GM21723 (cell line): ENCODE measurements around the gene KCNJ5.

Experiments
- ATAC-seq: cut with Tn5 transposase; IDR thresholded peaks from one replicate; pipeline ENCODE4 v1.9.1; 2021; ENCODE audit warnings: mild to moderate bottlenecking, moderate library complexity; ENCODE audit not compliant: unreplicated experiment

KCNJ5 gene

GRCh38 chr11:128893578-128894285 is 2.6 kb downstream of the KCNJ5 start:
- ATAC-seq: peak; percentile 79

- no peak for ATAC-seq
Observed at GRCh38 chr11:128894286-128894681, 3.1 kb downstream of the KCNJ5 start.

- no peak for ATAC-seq
Observed at GRCh38 chr11:128894685-128895084, 3.5 kb downstream of the KCNJ5 start.

GRCh38 chr11:128895526-128895925 is 4.4 kb downstream of the KCNJ5 start:
- ATAC-seq: no peak

GRCh38 chr11:128896356-128896755 is 5.2 kb downstream of the KCNJ5 start:
- no peak for ATAC-seq

- ATAC-seq: no peak
Observed at GRCh38 chr11:128897826-128898225, 6.7 kb downstream of the KCNJ5 start.

GRCh38 chr11:128898580-128899344 is 7.6 kb downstream of the KCNJ5 start:
- ATAC-seq: no peak

- ATAC-seq: no peak
Observed at GRCh38 chr11:128900468-128900867, 9.3 kb downstream of the KCNJ5 start.

GRCh38 chr11:128901653-128902514 is 10.7 kb downstream of the KCNJ5 start:
- ATAC-seq: no peak

- no peak for ATAC-seq
Observed at GRCh38 chr11:128902515-128903066, 11.4 kb downstream of the KCNJ5 start.

GRCh38 chr11:128903248-128904061 is 12.3 kb downstream of the KCNJ5 start:
- ATAC-seq: no peak

- ATAC-seq: no peak
Observed at GRCh38 chr11:128904303-128904655, 13.1 kb downstream of the KCNJ5 start.

- peak; percentile 52 for ATAC-seq
Observed at GRCh38 chr11:128904656-128905344, 13.6 kb downstream of the KCNJ5 start.

- ATAC-seq: peak; percentile 53
Observed at GRCh38 chr11:128905345-128906184, 14.4 kb downstream of the KCNJ5 start.

GRCh38 chr11:128906185-128907050 is 15.3 kb downstream of the KCNJ5 start:
- ATAC-seq: no peak

- no peak for ATAC-seq
Observed at GRCh38 chr11:128907585-128907984, 16.4 kb downstream of the KCNJ5 start.

GRCh38 chr11:128908391-128909246 is 17.5 kb downstream of the KCNJ5 start:
- ATAC-seq: no peak
